HG03521 (cell line): ENCODE data around the gene C10orf90.

Source experiments
- ATAC-seq: cut with Tn5 transposase; IDR thresholded peaks from one replicate; pipeline ENCODE4 v1.9.1; 2021; ENCODE audit warnings: mild to moderate bottlenecking, moderate library complexity; ENCODE audit not compliant: unreplicated experiment

C10orf90 gene, protein sequence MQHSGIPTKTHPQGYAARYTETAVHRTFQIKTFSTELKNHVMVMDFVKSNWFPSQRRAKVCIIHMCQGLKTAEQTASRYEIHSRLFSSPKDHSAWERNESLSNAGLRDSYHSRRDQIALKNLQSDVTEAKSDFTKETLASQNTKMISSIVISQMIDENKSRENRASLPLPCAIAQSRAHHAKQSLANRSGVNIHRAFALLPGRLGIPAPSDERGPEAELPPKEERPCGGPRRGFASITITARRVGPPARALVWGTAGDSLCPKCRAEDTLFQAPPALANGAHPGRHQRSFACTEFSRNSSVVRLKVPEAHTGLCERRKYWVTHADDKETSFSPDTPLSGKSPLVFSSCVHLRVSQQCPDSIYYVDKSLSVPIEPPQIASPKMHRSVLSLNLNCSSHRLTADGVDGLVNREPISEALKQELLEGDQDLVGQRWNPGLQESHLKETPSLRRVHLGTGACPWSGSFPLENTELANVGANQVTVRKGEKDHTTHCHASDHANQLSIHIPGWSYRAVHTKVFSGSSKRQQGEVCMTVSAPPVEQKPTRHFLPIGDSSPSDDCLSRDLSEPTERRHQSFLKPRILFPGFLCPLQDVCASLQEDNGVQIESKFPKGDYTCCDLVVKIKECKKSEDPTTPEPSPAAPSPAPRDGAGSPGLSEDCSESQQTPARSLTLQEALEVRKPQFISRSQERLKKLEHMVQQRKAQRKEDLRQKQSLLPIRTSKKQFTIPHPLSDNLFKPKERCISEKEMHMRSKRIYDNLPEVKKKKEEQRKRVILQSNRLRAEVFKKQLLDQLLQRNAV

DNA sequence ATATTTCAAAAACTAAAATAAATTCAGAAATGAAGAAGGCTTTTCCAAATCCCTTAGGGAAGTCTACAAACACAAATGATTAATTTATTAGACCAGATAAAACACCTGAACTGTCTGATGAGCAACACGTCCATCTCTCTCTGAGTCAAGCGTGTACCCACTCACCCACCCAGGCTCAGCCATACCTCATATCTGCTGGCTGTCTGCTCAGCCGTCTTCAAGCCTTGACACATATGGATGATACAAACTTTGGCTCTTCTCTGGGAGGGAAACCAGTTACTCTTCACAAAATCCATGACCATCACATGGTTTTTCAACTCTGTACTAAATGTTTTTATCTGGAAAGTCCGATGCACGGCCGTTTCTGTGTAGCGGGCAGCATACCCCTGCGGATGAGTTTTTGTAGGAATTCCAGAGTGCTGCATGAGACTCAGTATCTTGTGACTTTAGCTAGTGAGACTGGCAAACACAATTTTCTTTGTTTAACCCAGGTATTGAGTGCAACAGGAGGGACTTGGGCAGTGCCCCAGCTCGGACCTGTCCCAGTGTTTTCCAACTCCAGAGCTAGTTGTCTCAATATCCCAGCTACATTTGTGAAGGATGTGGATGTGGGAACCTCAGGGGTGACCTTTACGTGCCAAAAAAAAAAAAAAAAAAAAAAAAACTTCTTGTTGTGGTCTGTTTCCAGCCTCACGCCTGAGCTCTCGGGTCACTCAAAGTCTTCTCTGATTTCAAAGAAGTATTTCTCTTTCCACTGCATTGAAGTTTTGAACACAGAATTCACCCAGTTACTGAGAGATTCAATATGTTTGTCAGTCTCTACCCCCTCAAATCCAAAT is at the start of gene C10orf90:
TSS of gene C10orf90 (minus strand) at position 638 of the 839 bp plus-strand sequence. CDS start at position 425, 213 bp downstream.
- no peak for ATAC-seq

GRCh38 chr10:126716366-126716765 is 45.9 kb upstream of the C10orf90 start:
- no peak for ATAC-seq

- no peak for ATAC-seq
Observed at GRCh38 chr10:126713594-126713993, 43.1 kb upstream of the C10orf90 start.

DNA sequence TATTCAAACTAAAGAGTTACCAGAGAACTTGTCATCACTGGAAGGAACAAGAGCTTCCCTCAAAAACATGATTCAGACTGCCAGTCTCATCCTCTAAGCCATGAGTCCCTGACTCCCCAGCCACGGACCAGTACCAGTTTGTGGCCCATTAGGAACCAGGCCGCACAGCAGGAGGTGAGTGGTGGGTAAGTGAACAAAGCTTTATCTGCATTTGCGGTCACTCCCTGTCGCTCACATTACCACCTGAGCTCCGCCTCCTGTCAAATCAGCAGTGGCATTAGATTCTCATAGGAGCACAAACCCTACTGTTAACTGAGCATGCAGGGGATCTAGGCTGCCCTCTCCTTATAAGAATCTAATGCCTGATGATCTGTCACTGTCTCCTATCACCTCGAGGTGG is 42.2 kb upstream of the C10orf90 start:
- no peak for ATAC-seq

DNA sequence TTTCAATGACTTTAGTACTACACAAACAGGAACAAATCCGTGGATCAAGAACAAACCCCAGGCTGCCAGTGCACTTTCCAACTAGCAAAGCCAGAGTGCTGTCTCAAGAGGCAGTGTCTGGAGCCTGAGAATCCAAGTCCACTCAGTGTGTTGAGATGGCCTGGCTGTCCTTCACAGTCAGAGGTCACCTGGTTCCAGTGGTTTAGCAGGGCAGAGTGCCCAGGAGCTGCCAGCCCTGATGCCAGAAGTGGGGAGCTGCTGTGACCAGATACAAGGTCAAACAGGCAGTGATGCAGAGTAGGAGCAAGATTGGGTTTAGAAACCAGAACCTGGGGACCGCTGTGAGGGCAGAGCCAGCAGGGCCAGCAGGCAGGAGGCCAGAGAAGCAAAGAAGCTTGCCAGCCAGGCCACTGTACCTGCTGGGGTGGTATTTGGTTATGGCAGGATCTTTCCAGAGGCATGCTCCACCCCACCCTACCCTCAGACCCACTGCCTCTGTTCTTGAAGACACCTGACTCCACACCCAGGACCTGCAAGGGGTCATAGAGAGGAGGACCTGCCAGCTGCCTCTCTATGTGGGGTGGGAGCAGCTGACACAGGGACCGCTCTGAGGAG is 35.6 kb upstream of the C10orf90 start:
- ATAC-seq, result no peak

DNA sequence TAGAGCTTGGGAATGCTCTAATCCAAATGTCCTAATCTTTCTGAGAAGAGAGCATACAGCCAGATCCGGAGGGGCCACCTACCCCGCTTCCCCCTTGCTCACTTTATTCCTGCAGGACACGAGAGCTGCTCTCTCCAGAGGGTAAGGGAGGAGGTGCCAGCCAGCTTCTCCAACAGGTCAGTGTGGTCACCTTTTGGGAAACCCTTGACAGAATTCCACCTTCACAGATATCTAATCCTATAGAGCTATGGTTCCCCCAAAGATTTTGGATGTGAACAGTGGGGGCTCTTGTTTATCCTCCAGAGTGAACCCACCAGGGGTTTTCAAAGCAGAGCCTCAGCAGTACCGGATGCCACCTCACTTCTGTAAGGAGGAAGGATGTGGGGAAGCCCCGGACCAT is 34.6 kb upstream of the C10orf90 start:
- ATAC-seq, result no peak

DNA sequence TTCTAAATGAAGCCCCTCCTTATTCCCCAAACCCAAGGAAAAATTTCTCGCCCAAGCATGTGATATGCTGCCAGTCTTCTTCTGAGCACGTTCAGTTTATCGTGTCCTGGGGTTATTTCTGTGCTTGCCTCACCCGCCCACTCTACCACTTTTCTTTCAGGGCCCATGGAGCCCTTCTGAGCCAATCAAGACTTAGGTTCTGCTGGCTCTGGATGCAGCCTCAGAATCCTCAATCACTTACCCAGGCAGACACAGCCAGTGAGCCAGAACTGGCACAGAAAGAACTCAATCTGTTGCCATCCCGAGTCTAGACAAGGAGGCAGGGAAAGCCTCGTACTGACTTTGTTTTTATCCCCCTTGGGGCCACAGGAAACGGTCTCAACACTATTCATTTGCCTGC is 34.2 kb upstream of the C10orf90 start:
- ATAC-seq, result no peak

GRCh38 chr10:126702181-126702580 is 31.7 kb upstream of the C10orf90 start:
- ATAC-seq, result no peak

DNA sequence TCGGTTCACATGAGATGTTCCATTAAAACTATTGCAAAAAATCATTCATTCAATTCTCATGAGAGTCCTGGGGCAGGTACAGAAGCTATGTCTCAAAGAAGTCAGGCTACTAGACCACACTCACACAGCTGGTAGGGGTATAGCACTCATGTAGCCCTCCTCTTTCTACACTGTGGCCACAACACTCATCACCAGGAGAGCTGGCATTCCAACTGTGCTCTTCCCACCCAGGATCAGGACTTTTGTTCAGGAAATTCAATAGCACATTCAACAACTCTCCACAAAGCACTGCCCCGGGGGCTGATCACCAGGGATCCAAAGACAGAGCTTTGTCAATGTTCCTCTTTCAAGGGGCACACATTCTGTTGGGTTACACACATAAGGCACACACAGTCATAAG is 31.0 kb upstream of the C10orf90 start:
- ATAC-seq, result no peak

DNA sequence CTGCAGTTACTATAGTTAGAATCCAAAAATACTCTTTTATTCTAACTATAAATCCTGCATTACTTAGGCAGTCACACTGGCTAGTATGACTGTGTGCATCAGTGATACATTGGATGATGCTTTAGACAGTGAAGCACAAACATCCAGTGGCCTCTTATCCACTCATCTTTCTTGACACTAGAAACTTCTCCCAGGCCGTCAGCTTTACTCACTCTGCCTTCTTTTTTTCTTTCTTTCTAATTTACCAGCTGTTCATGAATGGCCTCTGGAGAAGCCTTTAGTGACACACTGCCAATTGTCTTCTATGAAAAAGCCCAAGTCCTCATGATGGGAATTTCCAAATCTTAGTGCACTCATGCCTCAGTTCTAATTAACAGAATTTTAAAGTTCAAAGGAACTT is 26.2 kb upstream of the C10orf90 start:
- ATAC-seq, result no peak

DNA sequence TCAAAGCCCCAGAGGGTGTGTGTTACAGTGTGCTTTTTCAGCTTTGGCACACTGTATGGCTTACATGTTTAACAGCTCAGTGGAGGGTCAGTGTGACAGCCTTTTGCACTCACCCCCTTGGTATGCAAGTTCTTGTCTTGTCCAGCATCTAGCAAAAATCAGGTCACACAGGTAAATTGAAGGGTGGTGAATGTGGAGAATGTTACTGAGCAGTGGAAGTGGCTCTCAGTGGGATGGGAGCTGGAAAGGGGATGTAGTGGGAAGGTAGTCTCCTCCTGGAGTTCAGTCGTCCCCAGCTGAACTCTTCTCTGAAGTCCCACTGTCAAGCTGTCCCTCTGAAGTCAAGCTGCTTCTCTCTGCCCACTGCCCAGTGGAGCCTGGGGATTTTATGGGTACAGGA is 21.0 kb upstream of the C10orf90 start:
- ATAC-seq, result no peak

- no peak for ATAC-seq
Observed at GRCh38 chr10:126690534-126690933, 20.0 kb upstream of the C10orf90 start.

DNA sequence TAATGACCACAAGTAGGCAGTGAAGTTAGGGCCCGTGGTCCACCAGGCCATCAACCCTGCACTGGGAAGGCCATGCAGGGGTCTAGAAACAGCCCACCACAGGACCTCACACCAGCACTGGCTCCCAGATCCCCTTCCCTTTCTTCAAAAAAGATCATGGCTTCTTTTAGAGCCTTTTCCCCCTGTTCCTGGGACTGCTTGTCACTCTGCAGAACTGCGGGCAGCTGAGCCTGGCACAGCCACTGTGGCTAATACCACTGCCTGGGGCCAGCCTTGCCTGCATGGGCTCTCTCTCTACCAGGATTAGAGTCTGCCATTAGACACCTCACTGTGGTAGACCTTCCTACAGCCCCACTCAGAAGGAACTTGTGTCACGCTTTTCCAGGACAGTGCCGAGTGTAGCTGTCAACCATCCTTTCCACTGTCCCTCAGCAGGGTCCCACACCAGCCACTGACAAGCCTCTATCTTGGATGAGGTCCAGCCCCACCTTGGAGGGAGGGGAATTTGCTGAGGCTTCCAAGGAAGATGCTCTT is 19.0 kb upstream of the C10orf90 start:
- ATAC-seq, result no peak

GRCh38 chr10:126687121-126687606 is 16.7 kb upstream of the C10orf90 start:
- no peak for ATAC-seq

DNA sequence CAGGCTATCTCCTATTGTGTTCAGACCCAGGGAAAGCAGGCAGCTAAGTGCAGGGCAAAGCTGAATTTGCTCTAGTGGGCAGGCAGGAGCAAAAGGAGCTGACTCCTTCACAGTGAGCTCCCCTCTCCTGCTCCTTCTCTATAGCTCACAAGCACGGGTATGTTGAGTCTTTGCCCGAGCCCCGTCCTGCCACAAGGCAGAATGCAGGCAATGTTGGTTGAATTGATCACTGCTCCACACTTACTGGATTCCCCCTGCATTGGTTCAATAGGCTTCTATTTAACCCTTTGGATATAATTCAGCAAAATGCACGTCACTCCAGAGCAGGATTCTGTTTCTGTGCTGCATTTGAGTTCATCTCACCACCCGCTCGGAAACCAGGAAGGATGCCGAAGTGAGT is 16.2 kb upstream of the C10orf90 start:
- no peak for ATAC-seq

DNA sequence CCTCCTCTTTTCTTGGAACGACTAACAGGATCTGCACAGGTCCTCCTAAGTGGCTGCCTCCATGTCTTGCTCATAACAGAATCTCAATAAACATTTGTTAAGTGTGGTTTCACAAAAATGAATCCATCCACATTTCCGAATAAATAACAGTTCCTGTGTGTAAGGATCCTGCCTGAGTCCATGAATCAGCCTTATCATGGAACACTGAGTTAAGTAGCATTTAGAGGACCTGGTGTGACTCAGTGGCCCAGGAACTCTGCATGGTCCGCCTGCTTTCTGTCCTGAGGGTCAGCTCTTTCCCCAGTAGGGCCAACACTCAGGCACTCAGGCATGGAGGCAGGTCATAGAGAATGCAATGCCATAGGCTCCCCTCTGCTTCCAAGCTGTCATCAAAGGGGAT is 15.8 kb upstream of the C10orf90 start:
- ATAC-seq, result no peak

DNA sequence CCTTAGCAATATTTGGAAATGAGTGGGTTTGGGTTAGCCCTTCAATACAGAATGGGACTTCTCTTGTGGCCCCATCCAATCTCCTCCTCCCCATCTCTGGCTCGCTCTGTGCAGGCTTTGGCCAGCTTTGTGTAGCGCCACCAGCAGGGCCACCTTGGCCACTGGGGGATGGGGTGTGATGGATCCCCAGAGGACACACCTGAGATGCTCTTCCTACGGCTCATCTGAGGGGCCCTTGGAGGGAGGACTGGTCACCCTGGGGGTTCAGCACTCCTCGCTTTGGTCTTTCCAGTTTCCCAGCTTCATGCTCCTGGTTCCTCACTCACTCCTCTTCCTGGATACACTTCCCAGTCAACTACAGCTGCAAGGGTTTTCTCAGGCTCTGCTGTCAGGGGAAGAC is 15.3 kb upstream of the C10orf90 start:
- no peak for ATAC-seq

- no peak for ATAC-seq
Observed at GRCh38 chr10:126684171-126684745, 13.8 kb upstream of the C10orf90 start.

- ATAC-seq, result no peak
Observed at GRCh38 chr10:126683466-126683865, 13.0 kb upstream of the C10orf90 start.
